D721Med (cell line): ENCODE results near the gene CDKN1C.

Experiments used
- DNase-seq: peaks from one replicate; pipeline ENCODE4 v3.0.0; 2011; ENCODE audit warnings: low spot score; ENCODE audit not compliant: insufficient read length
- FAIRE-seq: peaks from 2 replicates; lab custom pipeline; 2011; peaks lifted over from hg19 to GRCh38; lab: Jason Lieb, UNC
- TF ChIP-seq, protein P1 (sequence below): IDR thresholded peaks from 2 replicates; pipeline ENCODE4 v1.5.1; 2012; ENCODE audit warnings: mild to moderate bottlenecking, control low read depth; ENCODE audit not compliant: insufficient read depth; ENCODE audit errors: missing control alignments

Gene CDKN1C

DNA sequence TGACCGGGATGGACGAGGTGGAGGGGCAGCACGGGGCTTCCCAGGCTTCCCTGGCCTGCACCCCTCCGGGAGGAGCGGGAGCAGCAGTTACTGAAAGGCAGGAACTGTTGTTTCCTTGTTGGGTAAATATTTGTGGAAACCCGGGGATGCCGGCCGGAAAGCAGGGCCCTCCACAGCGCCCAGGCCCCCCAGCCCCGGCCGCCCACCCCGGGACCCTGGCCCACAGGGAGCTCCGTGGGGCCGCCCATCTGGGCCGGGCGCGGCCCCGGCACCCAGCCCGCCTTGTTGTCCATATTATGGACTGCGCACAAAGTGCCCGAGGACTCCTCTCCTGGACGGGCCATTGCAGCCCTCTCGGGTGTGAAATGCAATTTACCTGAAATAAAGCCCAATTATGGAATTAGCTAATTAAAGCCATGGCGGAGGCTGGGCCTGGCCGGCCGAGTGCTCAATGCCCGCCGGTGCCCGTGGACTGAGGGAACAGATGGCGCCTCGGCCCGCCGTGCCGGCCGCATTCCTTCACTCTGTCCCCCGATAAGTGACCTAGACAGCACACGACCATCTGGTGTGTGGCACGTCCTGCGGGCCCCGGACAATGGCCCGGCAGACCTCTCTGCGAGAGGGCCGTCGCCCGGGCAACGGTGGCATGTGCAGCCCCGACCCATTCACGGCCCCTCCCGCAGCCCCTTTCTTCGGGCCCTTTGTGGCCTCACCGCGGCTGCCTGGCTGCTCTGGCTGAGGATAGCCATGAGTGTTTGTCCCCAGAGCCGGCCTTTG lies 35.4 kb downstream of the CDKN1C start:
- FAIRE-seq (no peak), DNase-seq (no peak)
- TF ChIP-seq, protein P1, sequence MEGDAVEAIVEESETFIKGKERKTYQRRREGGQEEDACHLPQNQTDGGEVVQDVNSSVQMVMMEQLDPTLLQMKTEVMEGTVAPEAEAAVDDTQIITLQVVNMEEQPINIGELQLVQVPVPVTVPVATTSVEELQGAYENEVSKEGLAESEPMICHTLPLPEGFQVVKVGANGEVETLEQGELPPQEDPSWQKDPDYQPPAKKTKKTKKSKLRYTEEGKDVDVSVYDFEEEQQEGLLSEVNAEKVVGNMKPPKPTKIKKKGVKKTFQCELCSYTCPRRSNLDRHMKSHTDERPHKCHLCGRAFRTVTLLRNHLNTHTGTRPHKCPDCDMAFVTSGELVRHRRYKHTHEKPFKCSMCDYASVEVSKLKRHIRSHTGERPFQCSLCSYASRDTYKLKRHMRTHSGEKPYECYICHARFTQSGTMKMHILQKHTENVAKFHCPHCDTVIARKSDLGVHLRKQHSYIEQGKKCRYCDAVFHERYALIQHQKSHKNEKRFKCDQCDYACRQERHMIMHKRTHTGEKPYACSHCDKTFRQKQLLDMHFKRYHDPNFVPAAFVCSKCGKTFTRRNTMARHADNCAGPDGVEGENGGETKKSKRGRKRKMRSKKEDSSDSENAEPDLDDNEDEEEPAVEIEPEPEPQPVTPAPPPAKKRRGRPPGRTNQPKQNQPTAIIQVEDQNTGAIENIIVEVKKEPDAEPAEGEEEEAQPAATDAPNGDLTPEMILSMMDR = no peak

GRCh38 chr11:2848497-2848896 lies 37.1 kb downstream of the CDKN1C start:
- FAIRE-seq (no peak), DNase-seq (no peak)
- TF ChIP-seq, protein P1 = no peak

DNA sequence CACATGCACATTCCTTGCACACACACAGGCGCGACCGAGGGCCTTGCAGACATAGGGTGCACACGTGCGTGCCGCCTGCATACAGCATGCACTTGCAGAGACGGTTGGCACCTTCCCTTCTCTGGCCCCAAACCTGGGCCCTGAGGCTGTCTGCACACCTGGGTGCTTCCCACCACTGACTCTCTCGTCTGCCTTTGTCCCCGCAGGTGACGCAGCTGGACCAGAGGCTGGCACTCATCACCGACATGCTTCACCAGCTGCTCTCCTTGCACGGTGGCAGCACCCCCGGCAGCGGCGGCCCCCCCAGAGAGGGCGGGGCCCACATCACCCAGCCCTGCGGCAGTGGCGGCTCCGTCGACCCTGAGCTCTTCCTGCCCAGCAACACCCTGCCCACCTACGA lies 38.0 kb downstream of the CDKN1C start:
- DNase-seq = no peak
- FAIRE-seq = no peak

DNA sequence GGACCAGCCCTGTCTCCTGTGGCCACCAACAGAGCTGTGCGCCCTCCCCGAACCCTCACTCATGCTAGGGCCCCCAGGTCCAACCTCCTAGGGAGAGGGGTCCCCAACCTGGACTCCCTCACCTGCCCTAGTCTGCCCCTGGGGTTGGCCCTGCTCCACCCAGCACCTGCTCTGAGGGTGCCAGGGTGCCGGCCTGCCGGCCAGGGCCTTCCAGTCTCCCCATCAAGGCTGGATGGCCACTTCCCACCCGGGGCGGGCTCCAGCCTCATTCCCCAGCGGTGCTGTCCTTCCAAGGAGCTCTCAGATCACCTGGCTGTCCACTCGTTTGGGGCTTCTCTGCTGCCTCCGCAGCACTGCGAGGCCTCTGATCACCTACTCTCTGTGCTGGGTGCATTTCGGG lies 39.1 kb downstream of the CDKN1C start:
- FAIRE-seq (no peak), DNase-seq (no peak)
- TF ChIP-seq, protein P1 = no peak

More for the DNA sequence above, 38.0 kb downstream of the CDKN1C start:
- TF ChIP-seq, protein P1 = no peak

DNA sequence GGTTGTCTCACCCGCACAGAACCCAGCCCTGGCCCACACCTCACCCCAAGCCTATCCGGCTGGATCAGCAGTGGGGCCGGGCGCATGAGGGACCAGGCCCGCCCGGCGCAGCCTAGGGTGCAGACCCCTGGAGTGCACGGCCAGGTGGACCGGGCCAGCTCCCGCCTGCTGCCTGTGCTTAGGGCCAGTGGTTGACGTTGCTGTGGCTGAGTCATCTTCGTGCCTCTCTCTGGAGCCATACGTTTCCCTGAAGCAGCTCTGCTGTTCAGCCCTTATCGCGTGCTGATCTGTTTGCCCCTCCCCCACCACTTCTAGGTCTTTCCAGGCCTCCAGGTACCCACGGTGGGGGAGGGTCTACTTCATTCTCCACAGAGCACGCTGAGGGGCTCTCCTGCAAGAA lies 39.5 kb downstream of the CDKN1C start:
- TF ChIP-seq, protein P1 = no peak
- no peak for DNase-seq
- FAIRE-seq = no peak

GRCh38 chr11:2844996-2845395 lies 40.6 kb downstream of the CDKN1C start:
- no peak for DNase-seq
- TF ChIP-seq, protein P1 = no peak
- FAIRE-seq = no peak

DNA sequence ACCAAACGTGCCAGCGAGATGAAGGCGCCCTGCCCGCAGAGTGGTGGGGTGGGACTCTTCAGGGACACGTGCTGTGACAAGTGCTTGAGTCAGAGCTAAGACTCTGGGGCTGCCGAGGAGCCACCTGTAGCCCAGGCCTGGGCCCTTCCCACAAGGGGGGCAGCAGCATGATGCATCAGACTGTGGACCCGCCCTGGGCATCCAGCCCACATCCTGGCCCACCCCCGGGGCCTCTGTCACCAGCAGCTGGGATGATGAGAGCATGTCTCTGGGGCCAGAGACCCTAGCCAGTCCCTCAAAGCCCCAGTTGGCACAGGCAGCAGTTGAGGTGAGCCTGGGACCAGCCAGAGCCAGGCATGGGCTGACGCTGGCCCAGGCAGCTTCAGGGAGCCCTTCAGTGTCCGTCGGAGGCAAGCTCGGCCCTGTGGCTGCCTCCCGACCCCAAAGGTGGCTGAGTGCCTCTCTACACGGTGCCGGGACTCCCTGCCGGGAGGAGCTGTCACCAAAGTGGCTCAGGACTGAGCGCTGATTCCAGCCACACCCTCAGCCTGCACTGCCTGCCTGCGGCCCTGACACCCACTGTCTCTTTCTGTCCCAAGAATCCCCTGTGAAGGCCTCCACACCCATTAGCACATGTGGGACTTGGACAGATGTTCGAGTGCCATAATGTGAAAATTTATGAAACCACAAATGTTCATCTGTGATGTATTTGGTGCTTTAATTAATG lies 41.3 kb downstream of the CDKN1C start:
- no peak for FAIRE-seq
- DNase-seq = no peak
- TF ChIP-seq, protein P1 = no peak
